ENCODE results near the gene CHURC1. TPM values are rescaled to one million over a fixed set of nuclear protein-coding genes. Genes with fewer than 3 reads are reported as not detected.
A peak's percentile ranks its signal among the peaks of the same experiment; 100 is the strongest.

The CHURC1 gene
- total RNA-seq, 1 donor from 2014 or later = 40.0 TPM

DNA sequence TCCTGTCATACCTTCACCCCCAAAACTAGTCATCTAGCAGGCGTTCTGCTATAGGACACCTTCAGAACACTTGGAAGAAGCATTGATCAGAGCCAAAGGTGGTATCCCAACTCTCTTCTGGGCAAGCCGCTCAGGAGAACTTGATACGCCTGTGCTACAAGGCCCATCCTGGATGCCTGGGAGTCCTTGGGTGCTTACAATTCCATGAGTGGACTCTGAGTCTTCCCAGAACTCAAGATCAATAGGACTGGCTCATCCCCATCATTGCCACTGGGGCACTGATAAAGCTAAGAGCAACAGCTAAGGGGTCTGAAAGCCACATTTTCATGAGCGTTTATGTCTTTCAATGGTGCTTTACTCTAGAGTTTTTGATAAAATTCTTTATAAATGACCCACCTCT is 36.4 kb upstream of the CHURC1 start:
- Mint-ChIP-seq H3K9me3 (peaks cover 4% of the 10 kb centered on the region), H3K36me3 (no peaks in the 10 kb centered on the region), H3K27ac (no peak overlapping the region)

DNA sequence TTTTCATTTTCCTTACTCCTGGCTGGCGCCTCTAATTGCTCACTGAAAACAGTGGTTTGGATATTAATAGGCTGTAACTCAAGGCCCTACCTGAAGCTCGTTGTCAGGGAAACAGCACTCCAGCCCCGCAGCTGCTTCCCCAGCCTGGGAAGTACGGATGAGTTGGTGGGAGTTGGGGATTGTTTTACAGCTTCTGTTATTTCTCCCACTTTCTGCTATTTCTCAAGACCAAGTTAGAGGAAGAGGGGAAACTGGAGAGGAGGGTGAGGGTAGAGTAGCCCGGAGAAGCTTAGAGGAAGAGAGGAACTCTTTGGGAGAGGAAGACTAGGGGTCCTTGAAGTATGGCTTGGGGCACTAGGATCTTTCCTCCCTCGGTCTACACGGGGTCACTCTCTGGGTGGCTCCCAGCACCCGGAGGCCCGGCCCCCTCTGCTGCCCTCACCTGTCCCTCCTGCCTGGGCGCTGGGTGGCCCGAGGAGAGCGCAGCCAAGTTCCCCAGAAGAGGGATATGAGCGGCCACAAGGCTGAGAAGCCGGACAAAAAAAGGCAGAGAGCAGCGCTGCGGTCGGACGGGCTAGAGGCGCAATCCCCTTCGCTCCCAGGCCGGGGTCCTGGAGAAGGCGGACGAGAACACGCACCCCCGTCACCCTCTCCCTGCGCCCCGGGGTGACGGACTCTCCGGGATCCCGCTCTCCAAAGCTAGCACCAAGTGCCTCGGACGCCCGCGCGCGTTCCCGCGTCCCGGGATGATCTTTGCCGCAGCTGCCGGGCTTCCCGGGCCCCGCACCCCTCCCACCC is 35.2 kb upstream of the CHURC1 start:
- Mint-ChIP-seq H3K4me1 (ENCODE audit: unreplicated experiment) (peaks cover 4% of the 10 kb centered on the region), H3K9me3 (no peaks in the 10 kb centered on the region), H3K4me3 (peak overlapping the region; percentile 84), H3K27me3 (peaks cover 86% of the 10 kb centered on the region), H3K36me3 (no peaks in the 10 kb centered on the region), H3K27ac (peak overlapping the region; percentile 30)
- no peak for DNase-seq (ENCODE audit: extremely low spot score, unreplicated experiment)
- TF ChIP-seq, protein P1, sequence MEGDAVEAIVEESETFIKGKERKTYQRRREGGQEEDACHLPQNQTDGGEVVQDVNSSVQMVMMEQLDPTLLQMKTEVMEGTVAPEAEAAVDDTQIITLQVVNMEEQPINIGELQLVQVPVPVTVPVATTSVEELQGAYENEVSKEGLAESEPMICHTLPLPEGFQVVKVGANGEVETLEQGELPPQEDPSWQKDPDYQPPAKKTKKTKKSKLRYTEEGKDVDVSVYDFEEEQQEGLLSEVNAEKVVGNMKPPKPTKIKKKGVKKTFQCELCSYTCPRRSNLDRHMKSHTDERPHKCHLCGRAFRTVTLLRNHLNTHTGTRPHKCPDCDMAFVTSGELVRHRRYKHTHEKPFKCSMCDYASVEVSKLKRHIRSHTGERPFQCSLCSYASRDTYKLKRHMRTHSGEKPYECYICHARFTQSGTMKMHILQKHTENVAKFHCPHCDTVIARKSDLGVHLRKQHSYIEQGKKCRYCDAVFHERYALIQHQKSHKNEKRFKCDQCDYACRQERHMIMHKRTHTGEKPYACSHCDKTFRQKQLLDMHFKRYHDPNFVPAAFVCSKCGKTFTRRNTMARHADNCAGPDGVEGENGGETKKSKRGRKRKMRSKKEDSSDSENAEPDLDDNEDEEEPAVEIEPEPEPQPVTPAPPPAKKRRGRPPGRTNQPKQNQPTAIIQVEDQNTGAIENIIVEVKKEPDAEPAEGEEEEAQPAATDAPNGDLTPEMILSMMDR (conservative IDR thresholded peaks at IDR 0.05) = no peak

More for the DNA sequence above, 36.4 kb upstream of the CHURC1 start:
- TF ChIP-seq, protein P1 (conservative IDR thresholded peaks at IDR 0.05) = no peak
- DNase-seq (ENCODE audit: extremely low spot score, unreplicated experiment) = no peak
- Mint-ChIP-seq H3K4me3 (peak overlapping the region; percentile 38), H3K27me3 (peaks cover 84% of the 10 kb centered on the region), H3K4me1 (ENCODE audit: unreplicated experiment) (peaks cover 4% of the 10 kb centered on the region)

DNA sequence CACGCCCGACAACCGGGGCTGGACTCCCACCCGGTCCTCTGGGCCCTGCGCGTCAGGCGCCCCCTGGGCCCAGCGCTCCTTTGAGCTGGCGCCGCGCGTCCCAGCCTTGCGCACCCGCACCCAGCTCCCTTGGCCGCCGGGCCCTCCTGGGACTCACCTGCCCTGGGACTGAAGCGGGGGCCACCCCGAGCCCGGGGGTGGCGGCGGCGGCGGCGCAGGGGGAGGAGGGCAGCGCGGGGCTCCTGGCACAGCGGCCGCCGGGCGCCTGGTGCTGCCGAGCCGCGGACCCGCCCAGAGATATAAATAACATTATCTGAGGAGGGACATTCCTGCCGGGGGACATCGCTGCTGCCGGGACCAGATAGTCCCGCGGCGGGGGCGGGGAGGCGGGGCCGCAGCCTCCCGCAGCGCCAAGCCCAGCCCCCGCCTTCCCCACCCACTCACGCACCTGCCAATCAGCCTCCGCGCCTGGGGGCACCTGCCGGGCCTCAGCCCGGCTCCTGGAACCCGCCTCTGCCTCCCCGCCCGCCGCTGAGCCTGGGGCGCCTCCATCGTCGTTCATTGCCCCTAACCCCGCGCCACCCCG is 34.5 kb upstream of the CHURC1 start, which contains the start of gene SPTB:
Gene SPTB, minus strand, starts transcription at position 273 of the 586 bp plus-strand sequence. CDS start 56,813 bp downstream, outside the sequence.
- TF ChIP-seq, protein P1 (conservative IDR thresholded peaks at IDR 0.05) = no peak
- no peaks in the 10 kb centered on the region for H3K9me3 Mint-ChIP-seq
- H3K4me1 Mint-ChIP-seq (ENCODE audit: unreplicated experiment) = peaks cover 4% of the 10 kb centered on the region
- DNase-seq (ENCODE audit: extremely low spot score, unreplicated experiment) = peak; percentile 69
- peaks cover 86% of the 10 kb centered on the region for H3K27me3 Mint-ChIP-seq
- H3K36me3 Mint-ChIP-seq = no peaks in the 10 kb centered on the region
- H3K27ac Mint-ChIP-seq = peak within 1 kb of the TSS; percentile 30
- H3K4me3 Mint-ChIP-seq = peak within 1 kb of the TSS; percentile 89

DNA sequence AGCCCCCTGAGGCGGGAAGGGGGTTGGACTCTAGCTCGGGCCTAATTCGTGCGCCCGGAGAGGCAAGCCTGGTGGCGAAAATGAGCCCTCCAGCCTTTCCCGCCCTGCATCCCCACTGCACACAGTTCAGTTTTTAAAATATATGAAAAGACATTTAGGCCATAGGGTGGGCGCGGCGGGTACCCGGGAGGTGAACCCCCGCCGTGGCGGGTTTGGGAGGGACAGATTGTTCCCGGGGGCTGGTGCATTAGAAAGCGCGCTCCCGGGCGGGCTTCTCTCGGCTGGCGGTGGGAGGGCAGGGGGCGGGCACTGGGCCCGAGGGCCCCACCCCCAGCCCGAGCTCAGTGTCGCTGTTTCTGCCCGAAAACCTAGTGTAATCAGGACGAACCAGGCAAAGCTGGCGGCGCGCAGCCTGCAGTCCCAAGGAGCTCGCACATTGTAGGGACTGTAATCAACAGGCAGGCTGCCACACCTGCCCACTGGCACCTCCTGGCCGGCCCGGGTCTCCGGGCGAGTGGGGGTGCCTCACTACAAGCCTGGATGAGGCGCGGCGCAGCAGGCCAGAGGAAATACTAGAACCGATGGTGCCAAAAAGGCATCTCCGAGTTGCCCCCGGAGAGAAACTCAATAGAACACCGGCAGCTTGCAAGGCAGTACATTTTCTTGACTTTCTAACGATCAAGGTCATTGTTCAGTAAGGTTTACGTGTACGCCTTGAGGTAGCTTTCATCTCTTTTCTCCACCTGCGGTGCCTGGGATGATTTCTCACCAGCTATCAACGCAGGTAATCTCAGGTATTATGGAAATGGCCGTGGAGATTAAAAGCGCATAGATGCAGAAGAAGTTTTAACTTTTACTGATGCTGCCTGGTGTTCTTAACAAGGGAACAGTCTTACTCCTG is 33.8 kb upstream of the CHURC1 start:
- TF ChIP-seq, protein P1 (conservative IDR thresholded peaks at IDR 0.05) = peak; percentile 53
- Mint-ChIP-seq H3K36me3 (no peaks in the 10 kb centered on the region), H3K4me1 (ENCODE audit: unreplicated experiment) (peaks cover 4% of the 10 kb centered on the region), H3K27ac (no peak overlapping the region), H3K4me3 (peak overlapping the region; percentile 89), H3K27me3 (peaks cover 85% of the 10 kb centered on the region), H3K9me3 (no peaks in the 10 kb centered on the region)
- DNase-seq (ENCODE audit: extremely low spot score, unreplicated experiment) = peak; percentile 74

DNA sequence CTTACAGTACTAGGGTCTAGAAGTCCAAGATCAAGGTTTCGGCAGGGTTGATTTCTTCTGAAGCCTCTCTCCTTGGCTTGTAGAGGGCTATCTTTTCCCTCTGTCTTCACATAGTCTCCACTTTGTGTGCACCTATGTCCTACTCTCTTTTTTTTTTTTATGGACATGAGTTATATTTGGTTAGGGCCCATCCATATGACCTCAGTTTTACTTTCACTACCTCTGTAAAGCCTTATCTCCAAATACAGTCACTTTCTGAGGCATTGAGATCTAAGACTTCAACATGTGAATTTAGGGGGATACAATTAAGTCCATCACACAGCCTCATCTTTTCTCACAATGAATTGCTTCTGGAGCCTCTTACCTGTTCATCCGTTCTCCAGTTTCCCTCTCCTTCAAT is 28.7 kb upstream of the CHURC1 start:
- H3K4me3 Mint-ChIP-seq = no peak overlapping the region
- no peaks in the 10 kb centered on the region for H3K36me3 Mint-ChIP-seq
- DNase-seq (ENCODE audit: extremely low spot score, unreplicated experiment) = no peak
- H3K27me3 Mint-ChIP-seq = peaks cover 70% of the 10 kb centered on the region
- TF ChIP-seq, protein P1 (conservative IDR thresholded peaks at IDR 0.05) = no peak
- H3K9me3 Mint-ChIP-seq = no peaks in the 10 kb centered on the region
- no peaks in the 10 kb centered on the region for H3K4me1 Mint-ChIP-seq (ENCODE audit: unreplicated experiment)
- H3K27ac Mint-ChIP-seq = no peak overlapping the region
